LNCAP (cell line): ENCODE results near the gene FAM170B.

ENCODE experiments used
- TF ChIP-seq, protein P1 (sequence below): fragments of 450-650 bp; IDR thresholded peaks from 2 replicates; pipeline ENCODE4 v1.5.1; 2017; ENCODE audit warnings: mild to moderate bottlenecking

The FAM170B gene

DNA sequence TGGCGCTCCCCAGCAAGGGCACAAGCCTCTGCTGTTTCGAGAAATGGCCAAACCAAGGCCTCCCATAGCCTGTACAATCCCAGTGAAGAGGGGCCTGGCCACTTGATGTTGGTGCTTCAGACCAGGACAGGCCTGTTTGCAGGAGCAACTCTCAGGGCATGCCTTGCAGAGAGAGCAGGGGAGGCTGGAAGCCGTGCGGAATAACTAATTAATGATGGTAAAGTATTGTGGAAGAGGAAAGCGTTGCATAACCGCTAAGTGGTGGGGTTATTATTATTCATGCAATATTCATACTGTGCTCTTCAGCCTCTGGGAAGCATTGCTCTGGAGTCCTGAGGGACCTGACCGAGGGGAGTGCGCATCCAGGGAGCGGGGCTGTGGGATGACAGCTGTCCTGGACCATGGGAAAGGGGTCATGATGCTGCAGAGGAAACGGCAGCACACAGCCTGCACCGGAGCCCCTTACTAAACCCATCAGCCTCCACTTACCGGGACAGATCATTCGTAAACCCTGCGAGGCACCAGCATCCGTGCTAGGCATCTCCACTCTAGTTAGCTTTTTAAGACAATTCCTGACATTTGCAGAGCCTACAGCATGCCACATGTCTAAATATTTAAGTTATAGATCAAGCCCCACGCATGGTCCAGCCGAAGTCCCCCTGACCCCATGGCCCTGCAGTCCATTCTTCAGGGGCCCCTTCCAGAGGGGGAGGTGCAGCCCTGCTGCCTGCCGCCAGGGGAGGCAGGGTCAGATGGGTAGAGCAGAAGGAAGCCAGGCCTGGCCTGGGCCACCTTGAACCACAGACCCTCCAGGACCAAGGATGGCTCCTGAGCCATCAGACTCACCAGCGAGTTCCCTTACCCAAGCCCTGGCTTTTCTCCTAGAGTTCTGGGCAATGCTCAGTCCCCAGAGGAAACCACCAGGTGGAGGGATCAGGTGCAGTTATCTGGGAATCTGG, 42.8 kb upstream of the FAM170B start:
- TF ChIP-seq, protein P1, sequence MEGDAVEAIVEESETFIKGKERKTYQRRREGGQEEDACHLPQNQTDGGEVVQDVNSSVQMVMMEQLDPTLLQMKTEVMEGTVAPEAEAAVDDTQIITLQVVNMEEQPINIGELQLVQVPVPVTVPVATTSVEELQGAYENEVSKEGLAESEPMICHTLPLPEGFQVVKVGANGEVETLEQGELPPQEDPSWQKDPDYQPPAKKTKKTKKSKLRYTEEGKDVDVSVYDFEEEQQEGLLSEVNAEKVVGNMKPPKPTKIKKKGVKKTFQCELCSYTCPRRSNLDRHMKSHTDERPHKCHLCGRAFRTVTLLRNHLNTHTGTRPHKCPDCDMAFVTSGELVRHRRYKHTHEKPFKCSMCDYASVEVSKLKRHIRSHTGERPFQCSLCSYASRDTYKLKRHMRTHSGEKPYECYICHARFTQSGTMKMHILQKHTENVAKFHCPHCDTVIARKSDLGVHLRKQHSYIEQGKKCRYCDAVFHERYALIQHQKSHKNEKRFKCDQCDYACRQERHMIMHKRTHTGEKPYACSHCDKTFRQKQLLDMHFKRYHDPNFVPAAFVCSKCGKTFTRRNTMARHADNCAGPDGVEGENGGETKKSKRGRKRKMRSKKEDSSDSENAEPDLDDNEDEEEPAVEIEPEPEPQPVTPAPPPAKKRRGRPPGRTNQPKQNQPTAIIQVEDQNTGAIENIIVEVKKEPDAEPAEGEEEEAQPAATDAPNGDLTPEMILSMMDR: no peak

DNA sequence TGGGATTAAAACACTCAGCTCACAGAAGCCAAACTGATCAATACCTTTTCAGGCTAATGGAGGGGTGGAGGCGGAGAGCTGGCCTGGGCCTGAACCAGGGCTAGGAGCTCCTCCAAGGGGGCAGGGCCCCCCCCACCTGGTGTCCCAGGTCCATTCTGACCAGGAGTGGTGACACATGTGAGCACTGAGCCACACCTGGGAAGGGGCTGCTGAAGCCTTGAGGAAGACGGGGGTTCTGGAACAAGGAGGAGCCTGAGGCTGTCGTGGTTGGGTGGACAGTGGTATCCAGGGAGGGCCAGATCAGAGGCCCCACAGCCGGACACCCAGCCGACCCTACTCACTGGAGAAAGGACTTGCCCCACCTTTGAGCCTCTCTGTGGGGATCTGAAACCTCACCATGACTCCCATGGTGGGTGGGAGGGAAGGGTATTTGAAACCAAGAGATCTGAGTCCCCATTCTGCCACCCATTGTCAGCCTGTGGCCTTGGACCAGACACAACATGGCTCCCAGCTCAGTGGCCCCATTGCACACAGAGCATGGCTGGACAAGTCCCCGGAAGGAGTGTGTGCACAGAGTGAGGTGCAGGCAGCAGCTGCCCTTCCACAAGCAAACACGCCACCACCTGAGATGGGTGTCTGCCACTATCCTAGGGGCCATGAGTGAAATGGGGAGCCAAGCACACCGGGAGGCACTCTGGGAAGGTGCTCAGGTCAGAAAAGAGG, 41.9 kb upstream of the FAM170B start:
- TF ChIP-seq, protein P1: no peak

DNA sequence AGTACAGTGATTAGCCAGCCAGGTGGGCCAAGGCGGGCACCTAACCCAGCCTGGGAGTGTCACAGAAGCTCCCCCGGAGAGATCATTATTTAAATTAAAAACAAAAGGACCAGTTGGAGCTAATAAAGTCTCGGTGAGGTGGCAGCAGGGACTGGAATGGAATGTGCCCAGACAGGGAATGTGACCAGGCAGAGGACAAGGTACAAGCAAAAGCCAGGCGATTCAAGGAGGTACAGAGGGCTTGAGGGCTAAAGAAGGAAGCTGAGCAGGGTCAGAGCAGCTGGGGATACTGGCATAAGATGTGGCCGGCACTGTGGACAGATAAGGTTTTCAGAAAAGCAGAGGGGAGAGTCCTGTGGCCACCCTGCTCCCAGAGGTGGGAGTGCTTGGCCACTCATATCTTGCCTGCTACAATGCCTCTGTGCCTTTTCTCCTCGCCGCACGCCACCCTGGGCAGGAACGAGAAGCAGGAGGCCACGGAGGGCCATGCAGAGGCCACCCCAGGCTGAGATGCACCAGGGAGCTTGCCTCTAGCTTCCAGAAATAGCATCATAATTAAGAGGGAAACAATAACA, 41.2 kb upstream of the FAM170B start:
- TF ChIP-seq, protein P1: no peak

DNA sequence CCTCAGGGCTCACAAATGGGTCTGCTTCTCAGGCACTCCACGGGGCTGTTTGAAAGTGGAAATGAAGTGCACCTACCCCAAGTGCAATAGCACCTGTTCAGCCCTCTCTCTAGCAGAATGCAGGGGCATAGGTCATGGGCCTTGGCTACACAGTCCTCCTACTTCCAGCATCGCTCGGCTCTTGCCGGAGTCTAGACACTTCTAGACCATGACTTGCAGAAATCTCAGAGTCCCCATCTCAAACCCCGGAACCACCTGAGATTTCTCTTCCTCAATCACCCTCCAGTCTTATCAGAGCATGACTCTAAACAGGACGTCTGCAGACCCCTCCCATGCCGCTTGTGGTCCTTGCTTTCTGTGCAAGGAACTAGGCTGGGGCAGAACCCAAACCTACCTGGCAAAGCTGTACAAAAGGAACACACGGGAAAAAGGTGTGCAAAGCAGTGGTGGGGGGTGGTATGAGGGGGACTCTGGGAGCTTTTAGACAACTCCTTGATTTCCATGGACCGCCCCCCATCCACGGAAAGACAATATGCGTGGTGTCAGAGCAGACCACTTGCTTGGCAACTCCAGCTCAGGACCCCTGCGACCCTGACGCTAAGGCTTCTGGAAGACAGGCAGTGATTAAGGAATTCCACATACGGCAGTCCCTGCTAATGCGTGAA, 40.6 kb upstream of the FAM170B start:
- TF ChIP-seq, protein P1: no peak

DNA sequence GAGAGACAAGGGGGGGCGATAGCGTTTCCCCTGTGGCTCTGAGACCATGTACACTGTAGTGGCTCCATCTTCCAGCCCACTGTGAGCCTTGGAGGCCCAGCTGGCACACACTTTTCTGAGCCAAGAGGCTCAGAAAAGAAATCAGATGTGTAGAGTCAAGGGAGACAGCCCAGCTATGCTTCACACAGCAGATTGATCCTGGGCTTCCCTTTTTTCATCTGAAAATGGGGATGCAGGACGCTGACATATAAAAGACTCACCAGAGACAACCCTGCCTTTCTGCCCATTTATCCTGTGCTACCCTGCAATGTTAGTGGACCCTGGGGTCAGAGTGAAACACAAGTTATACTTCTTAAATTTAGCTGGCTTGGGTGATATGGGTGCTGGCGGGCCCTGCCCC, 40.0 kb upstream of the FAM170B start:
- TF ChIP-seq, protein P1: no peak

DNA sequence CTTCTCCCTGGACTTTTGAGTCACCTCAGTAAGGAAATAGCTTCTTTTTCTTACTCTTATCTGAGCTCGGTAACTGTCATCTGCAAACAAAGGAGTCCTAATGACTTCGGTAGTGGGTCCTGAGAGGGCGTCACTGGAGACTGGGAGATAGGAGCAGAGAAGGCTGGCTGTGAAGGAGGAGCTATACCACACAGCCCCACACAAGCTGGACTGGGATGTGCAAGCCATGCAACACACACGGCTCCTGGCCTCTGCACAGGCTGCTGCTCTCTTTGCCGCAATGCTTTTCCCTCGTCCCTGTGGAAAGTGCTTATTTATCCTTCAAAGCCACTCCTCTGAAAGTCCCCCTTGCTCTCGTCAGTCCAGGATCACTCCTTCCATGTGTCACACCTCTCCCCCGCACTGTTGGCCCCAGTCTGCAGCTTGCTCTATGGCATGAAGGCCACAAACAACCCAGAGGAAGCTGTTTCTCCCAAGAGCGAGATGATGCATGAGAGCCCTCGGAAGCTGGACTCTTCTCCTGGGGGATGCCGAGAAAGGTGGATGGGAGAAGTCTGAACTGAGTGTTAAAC, 39.5 kb upstream of the FAM170B start:
- TF ChIP-seq, protein P1: no peak

DNA sequence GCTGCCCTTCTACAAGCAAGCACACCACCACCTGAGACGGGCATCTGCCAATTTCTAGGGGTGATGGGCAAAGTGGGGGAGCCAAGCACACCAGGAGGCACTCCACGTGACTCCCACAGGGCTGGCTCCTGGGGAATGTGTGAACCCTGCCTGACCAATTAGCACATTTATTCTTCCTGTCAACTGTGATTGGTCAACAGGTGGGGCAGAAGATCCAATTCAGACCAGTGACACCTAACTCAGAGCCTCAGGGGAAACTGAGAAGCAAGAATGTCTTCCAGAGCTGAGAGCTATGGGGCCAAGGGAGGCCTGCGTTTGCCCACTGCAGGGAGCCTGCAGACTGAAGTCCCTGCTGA, 38.9 kb upstream of the FAM170B start:
- TF ChIP-seq, protein P1: no peak
